Stimulated activated CD8-positive, alpha-beta memory T cell treated with anti-CD3 and anti-CD28 coated beads, Interleukin-2, amount 100 ng/mL, for 1 hour (primary cell): ENCODE results near the gene SLC25A44.

Source experiments
- DNase-seq, 2 donors: peaks; one replicate each; pipeline ENCODE4 v3.0.0-alpha.2; 2020; ENCODE audit warnings: low read depth in 2 of 2

Gene SLC25A44

GRCh38 chr1:156241311-156241811 is 47.5 kb downstream of the SLC25A44 start:
- no peak for DNase-seq

GRCh38 chr1:156241926-156242325 is 48.0 kb downstream of the SLC25A44 start, which contains the start of gene BGLAP:
TSS of gene BGLAP (plus strand) at chr1:156242184. CDS start at chr1:156242232, 48 bp downstream.
- no peak for DNase-seq

GRCh38 chr1:156242738-156243137 is 48.8 kb downstream of the SLC25A44 start:
- DNase-seq, result no peak

GRCh38 chr1:156244126-156244525 is 50.2 kb downstream of the SLC25A44 start:
- DNase-seq, result no peak

- no peak for DNase-seq
These were observed 50.8 kb downstream of the SLC25A44 start for GRCh38 chr1:156244712-156245111.

DNA sequence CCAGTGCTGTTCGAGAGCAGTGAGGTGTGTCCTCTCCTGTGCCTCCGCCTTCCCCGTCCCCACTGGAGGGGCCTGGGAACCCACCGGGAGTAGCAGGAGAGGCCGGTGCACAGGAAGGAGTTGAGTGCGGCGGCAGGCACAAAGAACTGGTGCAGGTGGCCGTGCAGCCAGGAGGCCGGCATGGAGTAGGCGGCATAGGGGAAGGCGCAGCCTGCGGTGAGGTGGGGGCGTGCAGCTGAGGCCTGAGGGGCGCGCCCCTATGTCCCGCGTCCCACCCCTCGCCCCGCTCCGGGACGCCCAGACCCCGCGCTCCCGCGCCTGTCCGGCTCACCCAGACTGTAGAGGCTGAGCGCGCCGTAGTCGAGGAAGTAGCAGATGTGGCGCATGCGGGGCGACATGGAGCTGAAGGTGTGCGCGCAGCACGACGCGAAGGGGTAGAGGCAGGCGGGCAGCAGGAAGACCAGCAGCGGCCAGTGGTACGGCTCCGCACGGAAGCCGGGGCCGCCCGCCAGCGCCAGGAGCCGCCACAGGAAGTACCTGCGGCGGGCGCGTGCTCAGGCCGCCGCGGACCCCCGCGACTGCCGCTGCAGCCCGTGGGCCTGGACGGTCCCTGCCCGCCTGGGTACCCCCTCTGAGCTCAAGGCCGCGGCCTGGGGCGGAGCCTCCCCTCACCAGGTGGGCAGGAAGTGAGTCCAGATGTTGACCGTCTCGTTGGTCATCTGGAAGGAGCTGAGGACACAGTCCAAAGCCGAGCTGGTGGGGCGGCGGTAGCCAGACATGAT is 51.7 kb downstream of the SLC25A44 start:
- DNase-seq, result no peak

- no peak for DNase-seq
These were observed 52.4 kb downstream of the SLC25A44 start for GRCh38 chr1:156246241-156246780.

- DNase-seq, result no peak
These were observed 53.0 kb downstream of the SLC25A44 start for GRCh38 chr1:156246781-156247459.

DNA sequence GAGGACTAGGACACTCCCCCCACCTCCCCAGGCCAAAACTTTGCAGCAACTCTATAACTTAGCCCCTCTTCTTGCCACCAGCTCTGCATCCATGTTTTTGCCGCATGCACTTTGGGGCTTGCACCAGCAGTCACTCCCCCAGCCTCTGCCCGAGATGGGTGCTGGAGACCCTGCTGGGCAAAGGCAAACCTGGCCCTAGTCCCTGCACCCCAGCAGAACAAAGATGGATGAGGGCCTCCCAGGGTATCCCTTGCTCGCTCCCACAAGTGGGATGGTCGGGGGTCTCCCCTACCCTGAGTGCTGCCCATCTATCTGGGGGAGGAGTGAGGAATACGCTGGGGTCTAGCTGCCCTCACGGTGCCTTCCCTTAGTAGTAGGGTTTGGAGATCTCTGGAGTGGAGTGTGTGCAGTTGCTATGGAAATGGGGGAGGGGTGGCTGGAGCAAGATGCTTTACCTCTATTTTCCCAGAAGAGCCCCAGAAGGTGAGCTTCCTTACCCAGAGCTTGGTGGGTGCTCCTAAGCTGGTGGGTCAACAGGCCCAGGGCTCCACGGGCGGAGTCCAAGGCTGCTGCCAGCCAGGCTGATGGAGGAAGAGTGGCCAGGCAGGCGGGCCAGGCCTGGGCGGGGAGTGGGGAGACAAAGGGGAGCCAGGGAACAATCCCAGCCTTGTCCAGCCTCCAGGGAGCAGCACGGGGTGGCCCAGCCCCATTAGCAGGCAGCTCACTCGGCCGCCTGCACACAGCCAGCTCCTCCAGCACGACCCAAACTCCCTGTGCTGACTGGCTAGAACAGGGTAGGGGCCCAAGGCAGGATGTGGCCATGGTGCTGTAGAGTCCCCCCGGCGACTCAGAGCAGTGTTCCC is 53.8 kb downstream of the SLC25A44 start, which contains the start of gene PAQR6:
TSS of gene PAQR6 (minus strand) at position 597 of the 863 bp plus-strand sequence. CDS start 1,325 bp downstream, outside the sequence.
- DNase-seq, result no peak

DNA sequence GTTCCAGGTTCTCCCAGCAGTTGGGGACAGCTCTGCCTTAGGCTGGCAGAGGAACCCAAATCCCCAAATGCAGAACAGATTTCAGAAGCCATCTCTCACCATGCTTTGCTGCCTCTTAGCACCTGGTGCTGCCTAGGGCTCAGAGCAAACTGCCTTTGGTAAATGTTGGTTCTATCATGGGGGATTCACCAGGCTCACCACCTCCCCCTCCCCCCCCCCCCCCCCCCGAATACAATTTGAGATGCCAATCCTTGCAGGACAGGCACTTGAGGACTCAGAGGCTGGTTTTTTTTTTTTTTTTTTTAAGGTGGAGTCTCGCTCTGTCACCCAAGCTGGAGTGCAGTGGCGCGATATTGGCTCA is 54.4 kb downstream of the SLC25A44 start:
- no peak for DNase-seq

DNA sequence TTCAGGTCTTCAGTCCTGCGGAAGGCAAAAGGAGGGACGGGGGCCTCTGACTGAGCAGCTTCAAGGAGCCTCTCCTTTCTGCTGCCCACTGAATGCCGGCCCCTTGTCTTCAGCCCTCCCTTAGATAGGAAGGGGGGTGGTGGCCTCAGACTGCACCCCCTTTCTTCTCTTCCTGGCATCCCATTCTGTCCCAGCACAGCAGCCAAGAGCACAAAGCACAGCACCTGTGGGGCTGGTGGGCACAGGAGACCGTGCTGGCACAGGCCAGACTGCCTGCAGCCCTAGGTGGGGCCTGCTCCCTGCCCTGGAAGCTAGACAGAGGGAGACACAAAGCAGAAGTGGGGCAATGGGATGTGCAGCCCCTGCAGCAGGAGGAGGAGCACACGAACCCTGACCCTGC is 55.7 kb downstream of the SLC25A44 start:
- no peak for DNase-seq

GRCh38 chr1:156251527-156251926 is 57.6 kb downstream of the SLC25A44 start:
- no peak for DNase-seq

DNA sequence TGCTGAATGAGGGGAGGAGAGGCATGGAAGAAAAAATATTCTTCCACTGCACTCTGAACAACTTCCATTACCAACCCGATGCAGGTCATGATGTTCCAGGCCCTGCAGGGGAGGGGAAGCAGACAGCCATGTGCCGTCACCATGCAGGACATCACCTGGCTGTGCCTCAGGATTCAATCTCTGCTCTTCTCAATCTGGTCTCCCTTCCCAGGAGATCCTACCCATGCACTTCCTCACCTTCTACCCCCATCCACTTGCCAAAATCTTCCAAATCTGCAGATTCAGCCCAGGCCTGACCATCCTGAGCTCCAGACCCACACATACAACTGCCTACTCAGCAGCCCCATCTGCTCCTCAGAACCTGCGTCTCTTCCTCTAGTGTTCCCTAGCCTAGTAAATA is 59.7 kb downstream of the SLC25A44 start:
- no peak for DNase-seq

DNA sequence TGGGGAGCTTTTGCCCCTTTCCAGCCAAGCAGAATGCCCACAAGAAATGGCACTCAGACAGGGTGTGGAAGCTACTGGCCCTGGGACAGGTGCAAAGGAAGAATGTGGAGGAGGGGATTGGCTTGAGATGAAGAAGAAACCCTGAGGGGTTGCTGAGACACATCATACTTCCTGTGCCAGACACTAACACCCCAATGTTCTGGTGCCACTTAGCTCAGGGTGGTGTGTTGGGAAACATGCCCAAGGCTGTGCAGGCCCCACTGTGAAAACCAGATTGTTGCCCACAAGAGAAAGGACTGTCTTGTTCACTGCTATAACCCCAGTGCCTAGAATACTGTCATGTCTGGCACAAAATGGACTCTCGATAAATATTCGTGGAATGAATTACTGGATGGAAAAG is 63.8 kb downstream of the SLC25A44 start:
- DNase-seq, result no peak

DNA sequence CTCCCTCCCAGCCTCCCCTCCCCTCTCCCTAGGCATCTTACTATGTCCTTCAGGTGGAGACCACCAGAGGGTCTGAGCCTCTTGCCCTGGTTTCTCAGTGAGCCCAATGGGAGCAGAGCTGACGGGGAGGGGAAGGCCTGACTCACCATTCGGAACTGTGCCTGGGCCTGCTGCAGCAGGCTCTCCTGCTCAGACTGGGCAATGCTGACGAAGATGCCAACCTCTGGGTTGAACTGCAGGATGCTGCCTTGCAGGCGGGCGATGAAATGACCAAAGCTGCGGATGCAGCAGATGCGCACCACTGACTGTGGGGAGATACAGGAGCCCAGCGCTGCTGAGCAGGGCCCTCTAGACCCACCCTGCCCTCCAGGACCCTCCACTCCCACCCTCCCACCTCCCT is 65.0 kb downstream of the SLC25A44 start:
- DNase-seq, result no peak

- no peak for DNase-seq
These were observed 65.9 kb downstream of the SLC25A44 start for GRCh38 chr1:156259805-156260204.

DNA sequence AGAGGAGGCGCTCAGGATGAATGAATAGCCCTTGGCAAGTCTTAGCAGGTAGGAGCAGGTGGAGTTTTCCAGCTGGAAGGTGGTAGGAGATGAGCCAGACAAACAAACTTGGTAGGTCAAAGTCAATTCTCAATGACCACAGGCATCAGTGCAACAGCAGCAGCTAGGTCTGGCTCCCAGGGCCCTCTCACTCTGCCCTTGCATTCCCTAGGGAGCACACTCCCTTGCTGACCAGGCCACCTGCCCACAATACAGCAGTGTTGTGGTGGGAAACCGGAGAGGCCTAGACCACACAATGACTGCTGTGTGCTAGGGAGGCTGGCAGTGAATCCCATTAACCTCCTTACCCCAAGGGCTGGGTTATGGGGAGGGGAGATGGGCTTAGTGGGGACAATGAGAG is 67.0 kb downstream of the SLC25A44 start:
- DNase-seq, result no peak
